ENCODE results near the gene EEF1AKMT3.

Gene EEF1AKMT3

GRCh38 chr12:57739387-57739786 lies 33.0 kb upstream of the EEF1AKMT3 start:
- Histone ChIP-seq H3K9ac (ENCODE audit: low read depth, low read length) (no peak overlapping the region), H3K4me1 (ENCODE audit: insufficient read depth, low read length) (peaks cover 46% of the 10 kb centered on the region), H3K27ac (ENCODE audit: low read length) (no peak overlapping the region), H3K79me2 (ENCODE audit: insufficient read depth, low read length) (peaks cover 32% of the 10 kb centered on the region), H3K4me3 (ENCODE audit: low read depth in 1 of 2, low read length in 2 of 2) (no peak overlapping the region), H3K36me3 (ENCODE audit: insufficient read depth, low read length) (peaks cover 14% of the 10 kb centered on the region), H3K4me2 (ENCODE audit: insufficient read depth, low read length) (peak overlapping the region; percentile 38; the same call in 1 of the 2 replicates), H3K9me3 (ENCODE audit: insufficient read depth, low read length, severe bottlenecking) (no peaks in the 10 kb centered on the region), H2AFZ (ENCODE audit: low read depth, low read length) (no peak overlapping the region), H3K27me3 (ENCODE audit: insufficient read depth, low read length, poor library complexity) (no peaks in the 10 kb centered on the region), H4K20me1 (ENCODE audit: insufficient read depth, low read length) (peaks cover 21% of the 10 kb centered on the region)
- ATAC-seq (ENCODE audit: insufficient read depth, low read depth) (no peak), DNase-seq (no peak)
- TF ChIP-seq CTCF (IDR thresholded peaks at IDR 0.05; ENCODE audit: borderline replicate concordance, extremely low read depth, low read length, poor library complexity, severe bottlenecking) (no peak), EZH2 (IDR thresholded peaks at IDR 0.05; ENCODE audit: borderline replicate concordance, low read depth, low read length, severe bottlenecking) (no peak)

- Histone ChIP-seq H3K36me3 (ENCODE audit: insufficient read depth, low read length) (peaks cover 8% of the 10 kb centered on the region; the same call in 1 of the 2 replicates), H3K79me2 (ENCODE audit: insufficient read depth, low read length) (peaks cover 32% of the 10 kb centered on the region), H3K27ac (ENCODE audit: low read length) (peak overlapping the region; percentile 37; the same call in 1 of the 2 replicates), H3K9ac (ENCODE audit: low read depth, low read length) (no peak overlapping the region), H3K4me1 (ENCODE audit: insufficient read depth, low read length) (peaks cover 48% of the 10 kb centered on the region), H3K4me2 (ENCODE audit: insufficient read depth, low read length) (peak overlapping the region; percentile 92), H3K4me3 (ENCODE audit: low read depth in 1 of 2, low read length in 2 of 2) (no peak overlapping the region), H3K27me3 (ENCODE audit: insufficient read depth, low read length, poor library complexity) (no peaks in the 10 kb centered on the region), H2AFZ (ENCODE audit: low read depth, low read length) (no peak overlapping the region), H4K20me1 (ENCODE audit: insufficient read depth, low read length) (peaks cover 21% of the 10 kb centered on the region), H3K9me3 (ENCODE audit: insufficient read depth, low read length, severe bottlenecking) (no peaks in the 10 kb centered on the region)
- ATAC-seq (ENCODE audit: insufficient read depth, low read depth) (no peak), DNase-seq (no peak)
- TF ChIP-seq EZH2 (IDR thresholded peaks at IDR 0.05; ENCODE audit: borderline replicate concordance, low read depth, low read length, severe bottlenecking): no peak
- TF ChIP-seq CTCF (IDR thresholded peaks at IDR 0.05; ENCODE audit: borderline replicate concordance, extremely low read depth, low read length, poor library complexity, severe bottlenecking): no peak
These were observed 32.4 kb upstream of the EEF1AKMT3 start for GRCh38 chr12:57739914-57740538.

- H3K27ac ChIP-seq (ENCODE audit: low read length): peak overlapping the region; percentile 88
- TF ChIP-seq CTCF (IDR thresholded peaks at IDR 0.05; ENCODE audit: borderline replicate concordance, extremely low read depth, low read length, poor library complexity, severe bottlenecking) (no peak), EZH2 (IDR thresholded peaks at IDR 0.05; ENCODE audit: borderline replicate concordance, low read depth, low read length, severe bottlenecking) (no peak)
- peak; percentile 79 for ATAC-seq (ENCODE audit: insufficient read depth, low read depth)
- H3K9ac ChIP-seq (ENCODE audit: low read depth, low read length): peak overlapping the region; percentile 61
- peaks cover 4% of the 10 kb centered on the region; the same call in 1 of the 2 replicates for H3K36me3 ChIP-seq (ENCODE audit: insufficient read depth, low read length)
- peaks cover 34% of the 10 kb centered on the region for H3K79me2 ChIP-seq (ENCODE audit: insufficient read depth, low read length)
- H3K4me2 ChIP-seq (ENCODE audit: insufficient read depth, low read length): peak overlapping the region; percentile 92
- no peaks in the 10 kb centered on the region for H3K9me3 ChIP-seq (ENCODE audit: insufficient read depth, low read length, severe bottlenecking)
- H3K4me1 ChIP-seq (ENCODE audit: insufficient read depth, low read length): peaks cover 53% of the 10 kb centered on the region
- no peaks in the 10 kb centered on the region for H3K27me3 ChIP-seq (ENCODE audit: insufficient read depth, low read length, poor library complexity)
- H3K4me3 ChIP-seq (ENCODE audit: low read depth in 1 of 2, low read length in 2 of 2): peak overlapping the region; percentile 36 to 75; a peak in 3 of 4 replicates
- peak; percentile 89 for DNase-seq
- 0 out of 2 replicates have a peak overlapping the region, but pooled peaks have one; percentile 83 for H2AFZ ChIP-seq (ENCODE audit: low read depth, low read length)
- peaks cover 21% of the 10 kb centered on the region for H4K20me1 ChIP-seq (ENCODE audit: insufficient read depth, low read length)
These were observed 31.6 kb upstream of the EEF1AKMT3 start for GRCh38 chr12:57740656-57741412.

All from DND-41 (cell line).